ENCODE measurements around the gene SMARCA2.

Gene SMARCA2

DNA sequence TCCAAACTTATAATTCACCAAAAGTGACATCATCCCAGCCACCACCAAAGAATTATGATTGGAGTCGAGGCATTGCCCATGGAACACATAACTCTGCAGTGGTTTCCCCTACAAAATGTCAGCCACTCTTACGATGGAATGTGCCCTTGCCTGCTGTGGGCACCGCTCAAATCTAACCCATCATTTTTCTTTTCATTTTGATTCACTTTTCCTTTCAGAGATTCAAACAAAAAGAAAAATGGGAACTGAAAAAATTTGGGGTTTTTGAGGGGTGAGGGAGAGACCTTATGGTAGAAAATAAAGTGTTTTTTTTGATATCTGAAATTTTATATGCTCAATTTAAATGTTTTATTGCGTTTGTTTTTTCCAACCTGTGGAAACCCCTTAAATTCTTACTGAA is 28.1 kb downstream of the SMARCA2 start:
- no peak for DNase-seq

DNA sequence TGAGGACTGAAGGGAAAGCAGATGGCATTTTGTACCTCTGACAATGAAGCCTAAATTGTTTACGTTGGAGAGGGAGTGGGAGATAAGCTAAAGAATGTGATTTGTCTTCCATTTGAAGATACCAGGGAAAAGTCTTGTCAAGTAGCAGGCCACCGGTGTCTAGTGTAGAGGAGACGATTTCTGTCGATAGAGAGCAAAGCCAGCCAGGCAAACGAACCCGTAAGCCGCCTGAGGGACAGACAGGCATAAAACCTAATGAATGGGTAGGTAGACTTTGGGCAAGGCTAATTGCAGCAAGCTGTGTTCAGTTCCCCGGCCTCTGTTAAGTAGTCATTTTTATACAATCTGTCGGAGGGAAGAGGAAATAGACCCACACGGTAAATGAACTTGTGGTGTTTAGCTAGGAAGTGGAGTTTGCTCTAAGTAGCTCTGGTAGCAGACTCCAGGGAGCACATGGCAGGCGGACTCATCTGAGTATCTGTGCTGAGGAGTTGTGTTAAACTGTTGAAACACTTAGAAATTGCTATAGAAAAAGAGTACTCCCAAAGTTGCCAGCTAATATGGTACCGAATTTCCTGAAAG is 28.8 kb downstream of the SMARCA2 start:
- DNase-seq = no peak

DNA sequence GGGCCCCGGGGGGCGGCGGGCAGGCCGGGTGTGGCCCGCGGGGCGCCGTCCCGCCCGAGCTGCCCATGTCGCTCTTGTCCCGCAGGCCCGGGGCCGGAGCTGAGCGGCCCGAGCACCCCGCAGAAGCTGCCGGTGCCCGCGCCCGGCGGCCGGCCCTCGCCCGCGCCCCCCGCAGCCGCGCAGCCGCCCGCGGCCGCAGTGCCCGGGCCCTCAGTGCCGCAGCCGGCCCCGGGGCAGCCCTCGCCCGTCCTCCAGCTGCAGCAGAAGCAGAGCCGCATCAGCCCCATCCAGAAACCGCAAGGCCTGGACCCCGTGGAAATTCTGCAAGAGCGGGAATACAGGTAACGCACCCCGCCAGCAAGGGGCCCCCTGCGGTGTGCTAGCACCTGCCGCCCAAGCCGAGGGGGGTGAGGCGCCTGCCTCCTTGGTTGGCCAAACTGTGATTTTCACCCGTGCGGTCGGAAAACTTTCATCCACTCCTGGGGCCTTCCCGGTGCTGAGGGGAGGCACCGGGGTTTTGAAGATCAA is 32.1 kb downstream of the SMARCA2 start:
- DNase-seq = peak; percentile 53

DNA sequence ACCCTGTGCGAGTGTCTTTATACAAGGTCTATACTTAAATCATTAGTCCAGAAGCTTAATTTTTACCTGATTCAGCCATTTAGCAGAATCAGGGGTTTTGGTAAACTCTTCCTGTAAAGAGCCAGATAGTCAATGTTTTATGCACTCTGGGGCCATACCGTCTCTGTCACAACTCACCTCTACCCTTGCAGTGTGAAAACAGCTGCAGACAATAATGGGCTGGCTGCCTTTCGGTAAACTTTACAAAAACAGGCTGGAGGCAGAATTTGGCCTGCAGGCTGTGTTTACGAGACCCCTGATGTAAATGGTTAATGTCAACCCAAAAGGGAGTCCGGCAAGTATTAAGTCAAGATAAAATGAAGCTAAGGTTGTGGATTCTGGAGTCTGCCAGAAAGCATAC is 32.8 kb downstream of the SMARCA2 start:
- no peak for DNase-seq

DNA sequence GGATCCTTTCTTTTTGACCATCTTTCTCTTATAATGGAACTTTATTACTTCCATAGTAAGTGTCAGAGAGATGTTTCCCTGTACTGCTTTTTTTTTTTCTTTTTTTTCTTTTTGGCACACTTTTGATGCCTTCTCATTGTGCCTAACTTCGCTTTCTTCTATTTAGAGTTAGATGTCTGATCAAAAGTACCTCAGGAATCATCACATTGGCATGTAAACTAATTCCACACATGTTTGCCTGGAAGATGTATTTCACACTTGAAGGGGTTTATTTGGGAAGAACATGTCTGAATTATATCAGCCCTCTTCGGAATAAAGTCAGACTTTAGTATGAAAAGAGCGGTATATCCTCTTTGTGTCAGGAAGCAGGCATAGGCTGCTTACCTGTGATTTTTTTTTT is 35.1 kb downstream of the SMARCA2 start:
- DNase-seq = no peak

DNA sequence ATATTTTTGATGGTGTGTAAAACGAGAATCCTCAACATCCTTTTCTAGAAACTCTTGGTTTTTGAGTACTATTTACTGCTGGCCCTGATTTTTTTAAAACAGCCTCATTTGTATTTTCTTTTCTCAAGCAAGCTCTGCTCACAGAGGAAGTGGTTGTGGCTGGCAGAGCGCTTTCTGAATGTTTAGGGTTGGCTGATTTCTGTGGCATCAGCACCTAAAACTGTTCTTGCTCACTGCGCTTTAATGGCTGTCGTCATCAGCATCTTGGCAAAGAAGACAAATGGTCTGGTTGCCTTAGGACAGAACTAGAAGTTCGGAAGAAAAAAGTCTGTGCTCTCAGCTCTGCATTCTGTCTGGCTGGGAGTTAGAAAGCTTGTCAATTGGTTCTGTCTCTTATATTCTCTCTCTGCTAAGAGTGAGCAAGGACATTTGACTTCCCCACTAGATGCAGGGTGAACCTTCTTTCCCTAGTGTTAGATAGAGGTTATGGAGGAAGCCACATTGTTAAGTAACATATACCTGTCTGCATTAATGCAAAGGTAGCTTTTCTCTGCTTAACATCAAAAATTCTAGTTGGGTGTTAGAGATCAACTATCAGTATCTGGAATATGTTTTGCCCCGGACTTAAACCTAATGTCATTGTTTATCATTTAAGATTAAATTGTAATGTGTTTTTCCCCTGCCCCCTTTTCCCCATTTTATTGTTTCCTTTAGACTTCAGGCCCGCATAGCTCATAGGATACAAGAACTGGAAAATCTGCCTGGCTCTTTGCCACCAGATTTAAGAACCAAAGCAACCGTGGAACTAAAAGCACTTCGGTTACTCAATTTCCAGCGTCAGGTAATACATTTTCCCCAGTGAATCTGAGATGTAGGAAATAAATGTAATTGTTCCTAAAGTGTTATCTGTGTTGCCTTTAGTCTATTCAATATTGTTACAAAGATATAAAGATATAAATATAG is 39.0 kb downstream of the SMARCA2 start:
- DNase-seq = no peak

DNA sequence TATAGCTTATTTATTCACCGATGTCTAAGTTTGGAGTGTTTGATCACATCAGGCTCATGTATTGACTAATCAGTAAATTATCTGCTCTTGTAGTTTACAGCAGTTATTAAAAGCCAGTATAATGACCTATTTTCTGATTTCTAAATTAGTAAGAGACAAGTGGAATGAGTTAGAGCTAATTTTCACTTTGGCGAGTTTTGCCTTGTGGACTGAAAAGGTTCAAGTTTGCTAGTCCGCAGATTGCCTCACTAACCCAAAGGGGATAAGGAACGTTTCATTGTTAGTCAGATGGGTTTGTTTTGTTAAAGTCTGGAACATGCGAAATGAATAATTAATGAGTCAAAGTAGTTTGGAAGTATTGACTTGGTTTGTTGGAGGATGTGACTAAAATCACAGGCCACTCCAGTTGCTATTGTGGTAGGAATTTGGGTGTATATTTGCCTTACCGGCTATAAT is 40.1 kb downstream of the SMARCA2 start:
- DNase-seq = no peak

DNA sequence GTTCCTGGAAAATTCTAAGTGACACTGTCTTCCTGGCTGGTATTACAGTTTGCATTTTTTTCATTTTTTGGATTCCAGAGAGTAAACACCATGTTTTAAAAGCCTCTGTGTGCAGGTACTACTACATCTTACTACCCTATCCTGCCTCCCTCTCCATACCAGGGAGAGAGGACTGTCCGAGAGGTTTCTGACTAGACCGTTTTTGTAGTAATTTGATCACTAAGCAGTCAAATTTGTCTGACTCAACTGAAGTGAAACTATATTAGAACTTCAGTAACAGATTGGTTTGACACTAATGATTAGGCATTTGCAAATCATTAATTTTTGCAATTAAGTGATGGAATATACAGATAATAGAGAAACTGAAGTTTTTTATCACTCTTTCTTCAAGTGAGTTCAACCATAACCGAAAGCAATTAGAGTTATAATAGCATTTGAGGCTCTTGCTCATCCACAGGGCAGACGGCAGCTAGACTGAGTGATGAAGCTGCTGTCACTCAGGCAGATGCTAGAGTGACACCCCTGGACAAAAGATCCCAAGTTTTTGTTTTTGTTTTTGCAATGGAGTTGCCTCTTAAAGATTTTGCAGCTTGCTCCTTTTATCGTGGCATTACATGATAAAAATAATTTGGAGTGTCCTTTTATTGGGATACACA is 44.3 kb downstream of the SMARCA2 start:
- DNase-seq = peak; percentile 49

DNA sequence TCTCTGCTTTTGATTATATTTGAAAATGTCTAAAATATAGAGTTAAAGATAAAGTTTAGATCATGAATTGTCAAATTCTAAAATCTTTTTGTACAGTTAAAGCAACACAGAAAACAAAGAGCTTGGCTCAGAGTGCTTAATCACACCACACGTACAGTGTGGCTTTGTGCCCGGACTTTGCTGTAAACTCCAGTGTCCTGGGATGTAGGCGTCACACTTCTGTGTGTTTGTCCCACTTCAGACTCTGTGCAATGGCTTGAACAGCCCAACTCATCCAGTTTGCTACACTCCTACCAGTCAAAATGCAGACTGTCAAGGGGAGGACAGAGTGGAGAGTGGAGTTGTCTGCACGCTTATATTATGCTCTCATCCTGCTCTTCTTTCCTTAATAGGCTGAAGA is 45.3 kb downstream of the SMARCA2 start:
- no peak for DNase-seq

DNA sequence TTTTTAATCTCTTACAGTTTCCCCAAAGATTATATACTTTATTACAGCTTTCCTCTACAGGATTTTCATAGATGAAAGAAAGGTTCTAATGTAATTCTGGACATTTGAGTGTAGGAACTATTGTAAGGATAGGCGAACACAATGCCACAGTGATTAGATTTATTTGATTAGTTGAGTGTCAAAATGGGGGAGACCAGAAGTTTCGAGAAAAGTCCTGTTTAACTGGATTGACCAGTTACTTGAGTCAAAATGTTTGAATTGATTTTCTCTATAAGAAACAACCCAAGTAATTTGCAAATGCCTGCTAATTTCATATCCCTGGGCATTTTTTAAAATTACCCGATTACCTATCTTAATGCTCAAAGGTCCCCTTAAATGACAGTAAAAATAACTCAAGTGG is 50.6 kb downstream of the SMARCA2 start:
- DNase-seq = no peak

DNA sequence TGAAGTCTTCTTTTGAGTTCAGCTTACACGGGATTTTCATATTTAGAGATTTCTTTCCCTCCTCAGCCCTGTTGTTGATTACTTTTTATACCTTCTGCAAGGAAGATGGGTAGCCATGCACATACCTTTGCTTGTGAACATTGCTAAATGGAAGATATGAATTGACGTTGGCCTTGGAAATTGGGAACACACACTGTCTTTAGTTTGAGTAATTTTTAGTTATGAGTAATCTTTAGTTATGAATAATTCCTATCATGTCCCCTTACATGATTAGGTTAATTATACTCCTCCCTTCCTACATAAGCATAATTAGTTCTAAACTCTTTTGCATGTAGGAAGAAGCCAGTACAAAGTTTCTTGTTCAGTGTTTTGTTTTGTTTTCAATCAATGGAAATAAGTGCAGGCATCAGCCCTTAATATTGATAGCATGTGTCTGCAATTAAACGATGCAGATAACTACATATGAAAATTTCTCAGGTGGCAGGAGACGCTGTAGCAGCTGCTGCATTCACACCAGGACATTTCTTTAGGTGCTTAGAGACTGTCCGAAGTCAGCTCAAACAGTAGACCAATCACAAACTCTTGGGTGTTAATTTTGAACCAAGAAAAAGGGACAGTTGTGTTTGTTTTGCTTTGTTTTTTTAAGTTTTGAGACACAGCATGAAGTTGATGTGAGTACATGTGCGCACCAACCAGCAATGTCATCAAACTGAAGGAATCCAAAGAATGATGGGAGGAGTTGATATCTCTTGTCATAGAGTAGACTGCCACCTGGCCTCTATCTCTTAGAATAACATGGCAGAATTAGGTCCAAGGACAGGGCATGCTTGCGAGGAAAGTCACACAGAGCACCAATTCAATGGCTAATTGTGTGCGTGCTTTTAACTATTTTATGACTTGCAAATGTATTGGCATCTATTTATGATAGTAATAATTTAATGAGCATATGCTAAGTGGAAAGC is 51.4 kb downstream of the SMARCA2 start:
- DNase-seq = no peak

DNA sequence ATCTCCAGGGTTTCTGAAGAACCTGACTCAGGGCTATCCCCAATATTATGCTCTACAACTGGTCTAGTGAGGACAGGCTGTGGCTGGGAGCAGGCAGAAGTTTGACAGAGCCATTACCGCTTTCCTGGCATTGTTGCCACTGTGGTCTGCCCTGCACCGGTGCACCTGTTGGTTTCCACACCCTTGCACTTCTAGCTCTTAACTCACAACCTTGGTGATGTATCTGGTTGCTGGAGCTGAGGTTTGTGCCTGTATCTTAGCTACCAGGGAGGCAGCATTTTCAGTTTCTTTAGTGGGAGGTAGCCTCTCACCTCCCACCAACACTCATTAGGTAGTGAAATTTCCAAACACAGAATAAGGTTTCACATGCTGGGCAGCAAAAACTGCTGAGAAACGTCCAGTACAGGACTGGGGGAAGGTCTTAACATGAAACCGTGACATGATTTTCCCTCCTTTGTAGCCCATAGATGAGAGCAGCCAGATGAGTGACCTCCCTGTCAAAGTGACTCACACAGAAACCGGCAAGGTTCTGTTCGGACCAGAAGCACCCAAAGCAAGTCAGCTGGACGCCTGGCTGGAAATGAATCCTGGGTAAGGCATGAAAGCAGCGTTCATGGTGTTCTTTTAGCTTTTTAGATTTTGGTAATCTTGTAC is 57.7 kb downstream of the SMARCA2 start:
- no peak for DNase-seq

DNA sequence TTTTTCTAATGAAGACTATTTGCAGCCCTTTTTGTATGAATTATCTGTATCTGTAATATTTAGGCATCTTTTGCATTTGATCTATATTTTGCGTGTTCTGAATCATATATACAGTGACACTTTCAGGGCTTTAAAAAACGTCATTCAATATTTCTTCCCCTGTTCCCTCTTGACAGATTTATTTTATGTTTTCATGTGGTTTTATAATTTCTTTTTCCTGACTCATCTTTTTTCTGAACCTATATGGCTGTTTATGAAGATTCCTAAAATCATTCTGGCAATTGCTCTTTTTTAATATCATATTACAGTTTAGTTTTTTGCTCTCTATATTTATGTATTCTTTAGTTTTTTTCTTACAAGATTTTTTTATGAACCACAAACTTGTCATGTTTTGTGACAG is 67.6 kb downstream of the SMARCA2 start:
- no peak for DNase-seq

DNA sequence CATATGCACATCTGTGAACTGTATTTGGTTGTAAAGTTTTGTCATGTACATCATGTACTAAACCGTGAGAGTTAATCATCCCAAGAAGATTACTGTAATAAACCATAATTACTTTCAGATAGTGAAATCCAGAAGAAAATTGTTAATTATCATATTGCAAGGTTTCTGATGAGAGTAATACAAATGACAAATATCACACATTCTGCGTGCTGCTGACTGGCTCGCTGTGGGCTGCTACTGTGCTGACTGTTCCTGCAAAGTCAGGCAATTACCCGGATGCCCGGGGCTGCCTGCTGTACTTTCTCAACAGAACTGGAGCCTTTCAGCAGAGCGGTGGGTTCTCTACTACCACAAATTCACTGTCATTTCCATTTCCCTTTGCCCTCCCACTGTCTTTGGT is 68.3 kb downstream of the SMARCA2 start:
- DNase-seq = no peak

DNA sequence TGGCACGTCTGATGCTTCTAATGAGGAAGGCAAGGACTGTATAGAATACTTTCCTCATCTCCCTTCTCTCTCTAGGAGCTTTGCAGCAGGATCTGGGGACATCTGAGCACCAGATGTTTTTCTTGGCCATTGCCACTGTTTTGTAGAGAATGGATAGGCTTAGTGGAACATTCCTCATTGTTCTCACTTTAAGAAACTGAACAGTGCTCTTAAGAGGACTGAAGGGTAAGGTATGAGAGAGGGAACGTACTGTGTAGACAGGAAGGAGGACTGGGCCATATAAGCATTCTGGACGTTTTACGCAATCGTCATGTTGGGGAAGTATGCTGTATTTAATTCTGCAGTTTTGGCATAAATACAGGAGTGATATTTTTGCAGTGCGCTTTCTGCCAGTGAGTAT is 70.6 kb downstream of the SMARCA2 start:
- DNase-seq = no peak

DNA sequence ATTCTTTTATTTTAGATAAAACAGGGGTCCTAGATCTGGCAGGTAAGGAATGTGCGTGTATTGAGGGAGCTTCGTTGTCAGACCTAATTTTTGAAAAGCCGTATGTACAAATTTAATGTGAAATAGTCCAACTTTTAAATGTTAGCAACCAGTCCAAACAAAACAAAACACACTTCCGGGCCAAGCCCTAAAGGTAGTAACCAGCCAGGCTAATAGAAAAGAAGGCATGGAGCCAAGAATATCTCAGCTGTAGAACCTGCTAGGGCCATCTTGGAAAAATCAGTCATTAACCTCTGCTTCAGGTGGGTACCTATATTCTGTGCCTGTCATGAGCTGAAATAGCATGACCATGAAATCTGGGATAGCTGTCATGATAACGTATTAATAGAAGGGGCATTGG is 71.0 kb downstream of the SMARCA2 start:
- DNase-seq = no peak

DNA sequence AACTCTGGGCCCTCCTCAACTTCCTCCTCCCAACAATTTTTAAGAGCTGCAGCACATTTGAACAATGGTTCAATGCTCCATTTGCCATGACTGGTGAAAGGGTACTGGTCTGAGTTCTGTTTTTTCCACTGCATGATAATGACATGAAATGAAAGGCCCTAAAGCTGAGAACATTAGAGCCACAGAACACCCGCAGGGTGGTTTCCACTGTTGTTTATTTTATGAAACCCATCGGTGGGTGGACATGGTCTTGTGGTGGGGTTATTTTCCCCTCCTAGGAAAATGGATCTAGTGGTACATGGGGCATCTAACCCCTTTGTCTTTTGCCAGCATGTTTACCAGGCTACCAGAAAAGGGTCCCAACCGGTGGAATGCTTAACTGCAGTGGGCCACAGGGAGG is 71.8 kb downstream of the SMARCA2 start:
- DNase-seq = no peak

DNA sequence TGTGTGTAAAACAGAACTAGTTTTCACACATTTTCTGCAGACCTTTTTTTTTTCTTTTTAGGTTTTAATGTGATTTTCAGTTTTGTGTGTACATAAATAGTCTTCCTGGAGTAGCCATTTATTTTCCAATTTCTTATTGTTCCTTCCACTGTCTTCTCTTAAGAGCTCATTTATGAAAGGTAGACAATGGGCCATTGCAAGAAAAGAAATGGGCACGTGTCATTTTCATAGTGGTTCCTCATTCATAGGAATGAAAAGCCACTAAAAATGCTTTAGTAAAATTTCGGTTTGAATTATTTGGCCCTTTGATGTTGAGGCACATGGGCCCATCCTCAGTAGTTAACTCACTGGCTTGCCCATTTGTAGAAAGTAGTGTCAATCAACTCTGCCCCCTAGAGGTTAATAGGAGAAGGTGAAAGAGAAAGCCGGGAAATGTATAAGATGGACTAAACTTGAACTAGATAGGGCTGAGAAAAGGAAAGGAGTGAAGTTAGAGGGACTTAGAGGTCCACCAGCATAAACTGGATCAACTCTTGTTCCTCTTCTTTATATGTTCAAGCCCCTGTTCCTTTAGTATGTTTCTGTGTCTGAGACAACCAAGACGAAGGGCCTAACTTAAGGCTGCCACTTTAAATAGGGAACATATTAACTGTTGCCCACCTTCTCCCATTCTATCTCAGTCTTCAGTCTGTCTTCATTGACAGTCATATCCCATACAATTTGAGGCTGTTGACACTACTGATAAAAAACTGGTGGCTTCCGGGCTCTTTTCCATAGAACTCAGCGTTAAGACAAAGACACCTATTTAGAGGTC is 72.6 kb downstream of the SMARCA2 start:
- DNase-seq = no peak

DNA sequence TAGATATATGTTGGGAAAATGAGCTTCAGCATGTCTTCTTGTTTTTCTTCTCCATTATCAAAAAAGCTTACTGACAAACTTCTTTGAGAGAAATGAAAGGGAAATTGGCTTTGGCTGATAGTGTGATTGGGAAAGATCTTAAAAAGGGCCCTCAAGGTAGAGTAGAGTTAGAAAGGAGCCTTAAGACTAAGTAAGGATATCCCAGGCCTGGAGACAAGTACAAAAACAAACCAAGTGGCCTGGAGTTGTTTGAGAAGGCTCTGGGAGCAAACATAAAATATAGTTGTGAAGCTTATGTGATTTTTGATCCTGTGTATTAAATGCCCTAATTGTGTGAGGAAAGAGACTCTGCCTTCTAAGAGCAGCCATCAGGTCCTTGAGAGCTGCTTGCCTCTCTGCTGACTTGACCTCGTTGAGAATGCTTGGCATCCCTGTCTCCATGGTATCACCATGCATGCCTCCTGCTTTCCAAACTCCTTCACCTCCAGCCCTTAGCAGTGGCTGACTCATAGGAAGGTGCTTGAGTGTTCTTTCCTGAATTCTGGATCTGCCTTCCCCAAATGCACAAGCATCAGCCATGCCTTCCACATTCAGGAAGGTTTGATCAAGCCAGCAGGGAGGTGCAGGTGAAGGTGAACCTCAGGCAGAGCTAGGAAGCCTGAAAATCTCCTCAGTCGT is 78.9 kb downstream of the SMARCA2 start:
- no peak for DNase-seq

DNA sequence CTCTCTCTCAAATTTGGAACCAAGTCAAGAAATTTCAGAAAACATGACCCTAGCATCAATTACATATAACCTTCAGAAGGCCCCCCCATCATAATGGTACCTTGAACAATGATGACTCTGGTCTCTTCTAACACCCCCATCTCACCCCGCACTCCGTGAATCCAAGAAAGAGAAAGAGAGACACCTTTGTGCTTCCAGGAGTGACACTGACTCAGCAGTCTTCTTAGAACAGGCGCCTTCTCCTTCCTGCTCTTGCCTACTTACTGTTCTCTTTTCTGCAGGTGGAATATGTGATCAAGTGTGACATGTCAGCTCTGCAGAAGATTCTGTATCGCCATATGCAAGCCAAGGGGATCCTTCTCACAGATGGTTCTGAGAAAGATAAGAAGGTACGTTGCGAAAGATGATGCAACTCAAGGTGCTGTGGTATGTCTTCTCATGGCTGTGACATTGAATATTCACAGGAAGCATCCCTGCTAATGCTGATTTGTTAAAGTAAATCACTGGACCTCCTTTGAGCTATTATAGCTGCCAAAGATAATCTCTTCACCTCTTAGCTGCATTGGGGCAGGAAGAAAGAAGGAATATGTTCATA is 81.3 kb downstream of the SMARCA2 start:
- no peak for DNase-seq
